GM19452 (cell line): ENCODE measurements around the gene GCKR.

Experiments used
- ATAC-seq: cut with Tn5 transposase; IDR thresholded peaks from one replicate; pipeline ENCODE4 v1.9.1; 2021; ENCODE audit not compliant: unreplicated experiment

The GCKR gene

GRCh38 chr2:27572439-27572838, 75.8 kb downstream of the GCKR start:
- ATAC-seq, result no peak

DNA sequence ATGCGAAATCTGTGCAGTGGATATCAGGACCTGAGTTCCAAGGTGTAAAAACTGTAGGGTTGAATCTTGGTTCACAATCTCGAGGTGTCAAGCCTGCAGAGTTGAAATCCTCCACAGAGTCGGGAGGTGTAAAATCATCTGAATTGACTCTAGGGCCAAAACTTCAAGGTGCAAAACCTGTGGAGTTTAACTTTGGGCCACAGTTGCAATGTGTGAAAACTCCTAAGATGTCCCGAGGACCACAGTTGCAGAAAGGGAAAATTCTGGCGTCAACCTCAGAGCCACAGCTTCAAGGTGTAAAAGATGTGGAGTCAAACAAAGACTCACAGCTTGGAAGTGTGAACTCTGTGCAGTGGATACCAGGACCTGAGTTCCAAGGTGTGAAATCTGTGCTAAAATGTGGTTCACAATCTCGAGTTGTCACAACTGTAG, 76.4 kb downstream of the GCKR start:
- no peak for ATAC-seq
